Left cardiac atrium (tissue), 4 donors: ENCODE results near the gene TIMM10B. TPM values are rescaled to one million over a fixed set of nuclear protein-coding genes. Genes with fewer than 3 reads are reported as not detected.

Experiments used
- ATAC-seq, 2 donors: fragments of 200-7000 bp; cut with Tn5 transposase; one replicate each; pipeline ENCODE4 v1.9.1; 2020; ENCODE audit warnings: mild to moderate bottlenecking in 2 of 2, moderate library complexity in 2 of 2
- DNase-seq: peaks from one replicate; pipeline ENCODE4 v3.0.0-alpha.2; 2020
- intact Hi-C, 2 donors: fragments of 100-400 bp; cut with DNase I; formaldehyde crosslinking; loops; one replicate each; pipeline versions ENCODE4 v1.14.1 to v1.15.1; 2022 to 2023
- total RNA-seq, 2 donors: library from RNA; stranded (reverse); fragmentation: NEBNext Ultra II Directional; extraction: Animal tissue kit (Norgen Biotek cat#: 25700); gene quantifications; one replicate each; pipeline ENCODE4 v1.2.1, GENCODE V29; 2021
- donor health status: DM: no; HTN: yes; CAD: no.
- donor health status: DM: no; HTN: yes; CAD: no; lungs with severe emphysema.
- donor health status: DM: yes; HTN: yes; CAD: no.
- donor health status: Dilated cardiomyopathy.

The TIMM10B gene
- total RNA-seq, 2 donors from 2014 or later = 19.9 to 33.0 TPM

DNA sequence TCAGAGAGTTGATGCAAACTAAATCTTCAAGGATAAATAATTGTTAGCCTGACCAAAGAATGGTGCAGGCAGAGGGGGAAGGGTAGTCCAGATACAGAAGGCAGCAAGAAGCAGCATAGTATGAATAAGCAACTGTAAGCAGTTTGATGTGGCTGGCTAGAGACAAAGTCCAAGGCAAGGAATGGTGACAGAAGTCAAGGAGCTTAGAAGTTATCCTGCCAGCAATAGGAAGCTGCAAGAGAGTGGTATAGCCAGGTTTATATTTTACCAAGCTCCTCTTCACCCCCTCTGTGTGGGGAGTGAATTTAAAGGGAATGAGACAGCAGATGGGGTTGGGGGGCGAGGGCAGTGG is 22.2 kb upstream of the TIMM10B start:
- intact Hi-C loops = no loop called here
- ATAC-seq = no peak
- no peak for DNase-seq

DNA sequence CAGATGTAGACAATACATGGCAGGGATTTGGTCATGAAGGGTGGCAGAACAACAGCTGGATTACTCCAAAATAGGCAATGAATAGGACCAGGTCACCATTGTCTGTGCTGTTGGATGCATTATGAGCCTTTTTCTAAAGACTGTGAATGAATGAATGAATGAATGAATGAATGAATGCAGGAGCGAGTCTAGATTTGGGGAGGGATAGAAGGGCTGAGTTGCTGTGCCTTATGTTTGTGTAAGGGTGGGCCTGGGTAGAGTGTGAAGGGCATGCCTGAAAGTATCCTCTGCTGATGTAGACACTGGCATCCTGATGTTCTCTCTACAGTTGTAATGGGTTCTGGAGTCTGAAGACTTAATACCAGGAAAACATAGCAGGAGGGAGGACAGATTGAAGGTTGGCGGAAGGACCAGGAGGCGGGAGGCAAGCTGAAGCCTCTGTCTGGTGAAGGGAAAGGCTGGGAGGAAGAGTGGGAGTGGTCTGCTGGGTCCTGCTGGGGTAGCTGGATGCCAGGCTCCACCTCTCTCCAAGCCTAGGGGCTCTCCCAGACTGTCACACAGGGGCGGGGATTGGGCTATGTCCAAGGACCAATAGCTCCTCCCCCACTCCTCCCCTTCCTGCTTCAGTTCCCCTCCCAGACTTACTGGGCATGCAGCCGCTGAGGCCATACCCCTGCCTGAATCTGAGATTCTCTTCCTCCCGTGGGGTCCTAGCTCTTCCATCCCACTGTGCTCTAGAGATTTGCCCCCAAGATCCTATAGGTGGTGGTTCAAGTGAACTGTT is 12.4 kb upstream of the TIMM10B start:
- DNase-seq = peak; percentile 93
- peak; percentile 87 to 90 for ATAC-seq
- intact Hi-C loops = no loop called here

DNA sequence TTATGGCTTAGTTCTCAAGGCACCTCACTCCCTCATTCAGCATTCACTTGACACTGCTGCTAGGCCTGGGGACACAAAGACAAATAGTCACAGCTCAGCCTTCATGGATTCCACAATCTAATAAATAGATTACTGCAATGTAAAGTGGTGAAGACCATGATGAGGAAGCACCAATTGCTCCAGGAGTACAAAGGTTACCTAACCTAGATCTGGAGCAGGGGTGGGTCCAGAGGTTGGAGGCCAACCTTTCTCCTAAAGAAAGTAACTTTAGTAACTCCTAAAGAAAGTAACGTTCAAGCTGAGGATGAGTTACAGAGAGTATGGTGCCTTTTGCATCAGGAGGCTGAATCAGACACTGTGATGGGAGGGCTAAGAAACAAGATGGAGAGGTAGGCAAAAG is 11.7 kb upstream of the TIMM10B start:
- no peak for DNase-seq
- no peak for ATAC-seq
- intact Hi-C loops = no loop called here

DNA sequence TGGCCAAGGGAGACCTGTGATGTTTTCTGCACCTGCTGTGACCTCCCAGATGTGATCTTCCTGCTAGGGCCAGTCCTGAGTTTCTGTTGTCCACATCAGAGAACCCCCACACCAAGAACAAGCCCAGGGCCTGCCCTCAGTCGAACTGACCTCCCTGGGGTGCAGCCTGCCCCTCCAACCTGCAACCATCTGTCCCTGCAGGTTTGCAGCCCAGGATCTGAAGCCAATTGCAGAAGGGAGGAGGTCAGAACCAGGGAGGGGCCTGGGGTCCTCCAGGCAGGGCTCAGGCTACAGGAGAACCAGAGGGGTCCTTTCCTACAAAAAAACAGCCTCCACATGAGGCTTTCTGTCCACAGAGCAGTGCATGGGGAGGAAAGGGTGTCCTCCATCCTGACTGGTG is 8.4 kb upstream of the TIMM10B start:
- intact Hi-C loops = loop anchor here in 1 of 2 donors (10.0 kb wide), 1 partner anchor 238 kb away; the partner anchor contains the start of genes CNGA4 and FHIP1B
- ATAC-seq (no peak), DNase-seq (no peak)

DNA sequence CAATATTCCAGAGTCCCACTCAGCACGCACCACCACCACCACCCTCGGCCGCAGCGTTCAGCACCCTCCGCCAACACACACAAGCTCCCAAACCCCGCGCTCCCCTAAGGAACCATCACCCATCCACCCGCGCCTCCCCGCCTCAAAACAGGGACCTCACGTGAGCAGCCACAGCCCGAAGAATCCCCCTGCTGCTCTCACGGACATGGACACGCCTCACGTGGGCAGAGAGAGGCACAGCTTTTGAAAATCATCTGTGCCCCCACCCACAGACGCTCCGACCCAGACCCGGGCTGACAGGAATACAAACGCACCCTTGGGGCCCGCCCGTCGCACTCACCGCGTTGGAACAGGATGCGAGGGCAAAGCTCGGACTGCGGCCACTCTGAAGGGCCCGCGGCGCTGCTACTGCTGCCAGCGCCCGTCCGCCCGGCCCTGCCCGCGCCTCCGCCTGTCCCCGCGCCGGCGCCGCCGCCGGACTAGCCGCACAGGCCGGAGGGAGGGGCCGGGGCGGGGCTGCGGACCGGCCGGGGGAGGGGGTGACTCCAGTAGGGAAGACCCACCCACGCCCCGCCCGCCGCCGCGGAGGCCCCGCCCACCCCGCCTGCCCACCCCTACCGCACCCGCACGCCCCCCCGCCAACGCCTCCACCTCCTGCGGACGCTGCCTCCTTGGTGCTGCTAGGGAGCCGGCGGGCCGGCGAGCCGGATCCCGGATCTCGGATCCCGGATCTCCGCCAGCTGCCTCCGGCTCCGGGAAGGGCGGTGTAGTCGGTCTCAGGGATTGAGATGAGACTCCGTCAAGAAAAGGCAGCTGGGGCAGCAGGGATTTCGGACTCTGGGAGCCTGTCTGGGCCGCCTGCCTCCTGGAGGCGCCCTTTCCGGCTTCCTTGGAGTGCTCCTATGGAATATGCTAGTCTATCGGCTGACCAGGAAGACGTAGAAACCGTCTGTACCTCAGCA is 7.6 kb upstream of the TIMM10B start, which contains the start of gene TRIM3:
Gene TRIM3, minus strand, starts transcription at position 491 of the 962 bp plus-strand sequence. CDS start 8,246 bp downstream, outside the sequence.
- peak; percentile 95 for DNase-seq
- intact Hi-C loops = loop anchor here in 1 of 2 donors (10.0 kb wide), 1 partner anchor 239 kb away; the partner anchor contains the start of genes CNGA4 and FHIP1B
- peak; percentile 91 to 92 for ATAC-seq

DNA sequence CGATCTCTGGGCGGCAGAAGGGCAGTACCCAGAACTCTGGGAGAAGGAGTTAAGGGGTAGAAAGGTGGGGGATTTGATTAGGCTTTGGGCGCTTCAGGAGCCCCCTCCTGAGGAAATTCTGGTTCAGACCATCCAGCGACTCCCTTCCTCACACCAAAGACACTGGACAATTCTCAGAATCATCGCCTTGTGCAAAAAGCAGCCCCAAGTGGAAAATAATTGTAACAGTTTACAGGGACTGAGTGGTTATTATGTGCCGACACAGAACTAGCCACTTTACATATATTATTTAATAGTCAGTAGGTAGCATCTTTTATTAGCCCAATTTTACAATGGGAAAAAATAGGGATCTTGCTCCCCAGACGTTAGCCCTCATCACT is 6.9 kb upstream of the TIMM10B start:
- intact Hi-C loops = loop anchor here in 1 of 2 donors (10.0 kb wide), 1 partner anchor 240 kb away; the partner anchor contains the start of genes CNGA4 and FHIP1B
- DNase-seq (no peak), ATAC-seq (no peak)

DNA sequence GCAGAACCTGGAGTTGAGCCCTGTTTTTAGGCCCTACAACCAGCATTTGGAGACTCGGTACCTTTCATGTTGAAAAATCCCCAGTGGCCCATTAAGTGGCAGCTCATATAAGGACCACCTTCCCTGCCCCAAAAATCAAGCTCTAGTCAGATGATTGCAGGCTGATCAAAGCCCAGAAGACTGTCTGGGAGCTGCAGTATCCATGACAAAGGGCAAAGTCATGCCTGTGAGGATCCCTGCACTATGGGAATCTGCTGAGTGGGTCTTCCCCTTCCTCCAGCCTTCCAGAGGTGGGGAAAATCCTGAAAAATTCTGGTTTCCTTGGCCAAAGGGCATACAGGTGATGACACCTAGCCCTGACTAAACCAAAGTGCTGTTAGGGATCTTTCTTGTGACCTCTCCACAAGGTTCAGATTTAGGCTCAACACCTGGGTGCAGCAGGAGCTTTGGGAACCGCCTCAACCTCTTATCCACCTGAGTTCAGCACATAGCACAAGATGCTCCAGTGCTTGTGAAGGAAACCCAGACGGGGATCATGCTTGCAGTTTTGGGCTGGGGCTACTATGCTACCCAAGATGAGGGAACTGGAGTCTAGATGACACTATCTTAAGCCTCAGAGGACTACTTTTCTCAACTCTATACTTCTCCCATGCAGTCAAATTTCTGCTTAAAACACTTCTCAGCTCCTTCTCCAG is 6.3 kb upstream of the TIMM10B start:
- no peak for ATAC-seq
- DNase-seq = no peak
- intact Hi-C loops = loop anchor here in 1 of 2 donors (10.0 kb wide), 1 partner anchor 240 kb away; the partner anchor contains the start of genes CNGA4 and FHIP1B

DNA sequence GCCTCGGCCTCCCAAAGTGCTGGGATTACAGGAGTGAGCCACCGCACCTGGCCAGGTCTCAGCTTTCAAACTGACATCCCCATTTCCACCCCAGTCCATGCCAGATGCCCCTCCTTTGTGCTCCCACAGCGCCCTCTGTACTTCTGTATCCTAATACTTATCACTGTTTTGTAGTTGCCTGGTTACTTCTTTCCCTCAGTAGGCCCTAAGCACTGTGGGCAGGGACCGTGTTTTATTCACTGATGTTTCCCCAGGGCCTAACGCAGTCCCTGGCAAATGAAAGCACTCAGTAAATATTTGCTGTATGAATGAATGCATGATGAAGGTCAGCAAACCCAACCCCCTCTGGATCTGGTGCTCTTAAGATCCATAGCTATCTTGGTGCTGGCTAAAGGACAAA is 5.4 kb upstream of the TIMM10B start:
- DNase-seq (no peak), ATAC-seq (no peak)
- intact Hi-C loops = loop anchor here in 1 of 2 donors (10.0 kb wide), 1 partner anchor 241 kb away; the partner anchor contains the start of genes CNGA4 and FHIP1B

DNA sequence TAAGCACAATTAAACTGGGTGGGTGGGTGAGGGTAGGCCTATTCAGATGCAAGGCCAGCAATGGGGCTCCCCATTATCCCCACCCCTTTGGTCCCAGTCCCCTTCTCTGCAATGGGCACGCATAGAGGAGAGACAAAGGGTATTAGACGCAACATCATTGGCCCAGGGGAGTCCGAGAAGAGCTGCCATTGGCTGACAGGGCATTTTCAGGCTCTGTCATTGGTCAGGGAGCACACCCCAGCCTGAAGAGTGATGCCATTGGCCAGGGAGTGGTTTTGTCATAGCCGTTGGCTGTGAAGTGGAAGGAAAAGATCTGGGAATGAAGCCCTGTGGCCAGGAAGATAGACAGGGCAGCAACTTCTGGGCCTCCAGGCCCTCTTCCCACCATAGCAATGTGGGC is 4.7 kb upstream of the TIMM10B start:
- ATAC-seq (no peak), DNase-seq (no peak)
- intact Hi-C loops = loop anchor here in 1 of 2 donors (10.0 kb wide), 1 partner anchor 242 kb away; the partner anchor contains the start of genes CNGA4 and FHIP1B

DNA sequence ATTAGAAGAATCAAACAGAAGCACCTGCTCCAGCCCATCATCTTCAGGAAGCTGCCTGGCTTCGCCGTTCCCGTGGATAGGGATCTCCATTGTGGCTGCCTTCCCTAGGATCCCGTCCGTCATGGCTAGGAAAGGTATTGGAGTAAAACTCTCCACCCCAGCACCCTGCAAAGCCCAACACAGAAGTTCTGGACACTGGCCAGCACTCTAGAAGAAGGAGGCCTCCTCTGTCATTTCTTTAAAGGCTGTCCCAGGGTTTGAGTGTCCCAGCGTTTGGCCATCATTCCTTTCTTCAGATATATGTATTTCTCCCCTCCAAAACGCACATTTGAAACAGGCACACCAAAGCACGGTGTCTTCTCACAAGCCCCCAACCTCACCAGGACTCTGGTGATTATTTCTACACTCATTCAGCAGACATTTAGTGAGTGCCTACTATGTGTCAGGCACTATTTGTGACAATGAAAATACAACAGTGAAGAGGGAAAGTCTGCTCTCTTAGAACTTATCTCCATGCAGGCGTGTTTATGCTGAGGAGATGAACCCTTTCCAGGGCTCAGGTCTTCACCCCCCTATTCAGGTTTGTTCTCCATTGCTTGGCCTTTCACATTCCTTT is 894 bp upstream of the TIMM10B start:
- DNase-seq (no peak), ATAC-seq (no peak)
- intact Hi-C loops = no loop called here

DNA sequence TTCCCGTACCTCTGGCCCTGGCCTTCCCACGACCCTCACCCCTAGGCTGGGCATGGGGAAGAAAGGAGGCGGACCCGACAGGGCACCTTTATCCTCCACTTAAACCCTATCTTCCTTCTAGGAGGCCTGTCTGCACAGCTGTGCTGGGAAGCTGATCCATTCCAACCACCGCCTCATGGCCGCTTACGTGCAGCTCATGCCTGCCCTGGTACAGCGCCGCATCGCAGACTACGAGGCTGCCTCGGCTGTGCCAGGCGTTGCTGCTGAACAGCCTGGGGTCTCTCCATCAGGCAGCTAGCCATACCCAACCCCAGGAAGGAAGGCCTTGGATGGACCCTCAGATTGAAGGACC is 599 bp downstream of the TIMM10B start:
- intact Hi-C loops = no loop called here
- ATAC-seq = peak in 1 of 2 donors; percentile 7
- DNase-seq = no peak

DNA sequence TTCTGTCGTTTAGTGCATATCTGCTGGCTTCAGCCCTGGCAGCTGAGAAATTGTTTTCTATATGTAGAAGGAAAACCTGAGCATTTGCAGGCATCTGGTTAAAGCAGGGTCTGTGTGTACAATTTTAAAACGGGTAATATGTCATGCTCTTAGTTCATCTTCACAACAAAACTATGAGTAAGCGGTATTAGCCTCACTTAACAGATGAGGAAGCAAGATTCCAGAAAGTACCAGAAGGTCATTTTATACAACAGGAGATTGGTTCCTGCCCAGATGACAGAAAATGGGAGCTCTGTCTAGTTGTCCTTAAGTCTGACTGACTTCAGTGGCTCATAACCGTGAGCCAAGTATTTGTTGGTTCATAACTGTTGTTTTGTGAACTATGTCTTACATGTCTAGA is 1.1 kb downstream of the TIMM10B start:
- intact Hi-C loops = no loop called here
- ATAC-seq = no peak
- no peak for DNase-seq

DNA sequence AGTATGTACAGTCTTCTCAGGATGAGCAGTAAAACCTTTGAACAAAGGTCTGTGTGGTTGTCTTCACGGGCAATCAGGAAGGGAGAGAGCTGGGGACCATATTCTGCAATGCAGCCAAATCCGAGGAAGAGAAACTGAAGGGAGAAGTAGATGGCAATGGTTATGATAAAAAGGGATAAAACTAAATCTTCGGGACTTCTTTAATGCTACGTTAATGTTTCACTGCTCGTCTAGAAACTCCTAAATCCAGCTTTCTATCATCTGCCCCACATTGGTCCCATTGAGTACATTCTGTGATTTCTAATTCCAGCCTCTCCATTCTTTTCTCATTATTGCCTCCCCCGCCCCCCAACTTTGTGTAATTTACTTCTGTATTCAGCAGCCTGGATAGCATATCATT is 1.7 kb downstream of the TIMM10B start:
- ATAC-seq = no peak
- intact Hi-C loops = no loop called here
- no peak for DNase-seq

DNA sequence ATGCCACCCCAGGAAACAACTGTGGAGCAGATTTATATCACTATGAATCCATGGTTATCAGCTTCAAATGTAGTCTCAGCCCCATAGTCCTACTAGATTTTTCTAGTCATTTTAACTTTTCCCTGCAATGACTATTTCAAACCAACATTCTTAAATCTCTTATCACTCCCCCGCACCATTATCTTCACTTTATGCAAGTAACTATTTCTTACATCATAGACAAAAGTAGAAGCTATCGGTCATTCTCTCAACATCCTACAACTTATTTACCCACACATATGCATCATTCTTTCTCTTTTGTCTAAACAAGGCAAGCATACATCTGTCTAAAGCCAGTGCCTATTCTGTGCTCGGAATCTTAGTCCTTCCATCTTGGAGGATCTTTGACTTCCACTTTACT is 4.4 kb downstream of the TIMM10B start:
- DNase-seq = no peak
- intact Hi-C loops = no loop called here
- ATAC-seq = no peak

DNA sequence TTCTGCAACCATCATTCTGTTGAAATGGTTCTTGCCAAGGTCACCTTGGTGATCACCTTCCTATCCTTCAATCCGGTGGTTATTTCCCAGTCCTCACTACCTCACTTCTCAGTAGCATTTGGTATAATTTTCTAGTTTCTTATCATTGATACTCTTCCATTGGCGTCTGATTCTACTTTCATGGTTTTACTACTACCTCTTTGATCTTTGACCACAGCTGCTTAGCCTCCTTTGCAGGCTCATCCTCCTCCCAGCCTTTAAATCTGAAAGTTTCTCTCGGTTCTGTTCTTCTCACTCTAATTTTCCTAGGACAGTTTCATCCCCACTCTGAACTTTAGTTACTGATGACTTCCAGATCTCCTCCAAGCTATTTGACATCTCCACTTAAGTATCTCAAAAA is 5.0 kb downstream of the TIMM10B start:
- intact Hi-C loops = no loop called here
- no peak for ATAC-seq

DNA sequence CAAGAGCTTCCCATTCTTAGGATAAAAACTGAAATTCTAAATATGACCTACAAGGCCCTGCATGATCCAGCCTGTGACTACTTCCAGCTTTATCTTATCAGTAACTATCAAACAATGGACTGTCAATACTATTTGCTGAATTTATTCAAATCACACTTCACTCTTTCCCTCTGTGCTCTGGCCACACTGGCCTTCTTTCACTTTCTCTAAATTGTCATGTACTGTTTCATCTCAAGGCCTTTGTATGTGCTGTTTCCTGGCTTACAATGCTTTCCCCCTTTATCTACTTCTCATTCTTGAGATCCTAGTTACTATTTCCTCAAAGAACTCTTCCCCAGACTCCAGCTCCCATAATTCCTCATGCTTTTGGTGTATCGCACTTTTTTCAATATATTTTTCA is 5.6 kb downstream of the TIMM10B start:
- intact Hi-C loops = no loop called here
- DNase-seq (no peak), ATAC-seq (no peak)

More for the DNA sequence above, 5.0 kb downstream of the TIMM10B start:
- no peak for DNase-seq

DNA sequence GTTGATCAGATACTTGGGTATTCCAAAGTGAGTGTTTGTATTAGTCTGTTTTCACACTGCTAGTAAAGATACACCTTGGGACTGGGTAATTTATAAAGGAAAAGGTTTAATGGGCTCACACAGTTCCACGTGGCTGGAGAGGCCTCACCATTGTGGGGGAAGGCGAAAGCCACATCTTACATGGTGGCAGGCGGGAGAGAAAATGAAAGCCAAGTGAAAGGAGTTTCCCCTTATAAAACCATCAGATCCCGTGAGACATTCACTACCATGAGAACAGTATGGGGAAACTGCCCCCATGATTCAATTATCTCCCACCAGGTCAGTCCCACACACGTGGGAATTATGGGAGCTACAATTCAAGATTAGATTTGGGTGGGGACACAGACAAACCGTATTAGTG is 7.0 kb downstream of the TIMM10B start:
- intact Hi-C loops = no loop called here
- no peak for DNase-seq
- ATAC-seq = no peak

DNA sequence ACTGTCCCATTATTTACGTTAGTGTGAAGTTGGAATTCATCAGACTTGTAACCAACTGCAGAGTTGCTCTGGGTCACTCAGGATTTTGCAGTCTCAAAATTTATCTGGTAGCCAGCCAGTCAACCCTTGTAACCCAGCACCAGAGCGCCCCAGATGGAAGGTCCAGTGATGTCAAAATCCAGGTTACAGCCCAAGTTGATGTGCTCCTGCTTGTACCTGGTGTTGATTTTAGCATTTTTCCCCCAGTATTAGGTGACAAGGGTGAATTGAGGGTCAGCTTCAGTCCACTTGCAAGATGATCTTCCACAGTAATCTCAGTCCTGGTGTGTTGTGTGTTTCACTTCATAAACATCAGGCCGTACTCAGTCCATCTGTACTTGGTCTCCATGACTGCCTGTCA is 7.5 kb downstream of the TIMM10B start:
- intact Hi-C loops = no loop called here
- ATAC-seq (no peak), DNase-seq (no peak)

DNA sequence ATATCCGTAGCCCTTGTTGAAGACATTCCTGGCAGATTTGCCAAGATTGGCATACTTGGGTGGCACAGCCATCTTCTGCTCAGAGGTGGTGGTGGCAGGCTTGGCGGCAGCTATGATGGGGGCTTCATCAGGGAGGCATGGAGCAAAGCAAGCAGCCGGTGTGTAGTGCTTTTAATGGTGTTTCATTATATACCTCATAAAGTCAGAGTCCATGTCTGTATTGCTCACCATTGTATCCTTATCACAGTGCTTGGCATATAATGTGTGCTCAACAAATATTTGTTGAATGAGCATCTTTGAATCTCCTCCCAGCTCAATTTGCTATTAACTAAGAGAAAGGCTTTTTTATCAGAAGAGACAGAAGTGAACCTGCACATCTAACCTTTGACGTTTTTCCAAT is 8.0 kb downstream of the TIMM10B start:
- DNase-seq (no peak), ATAC-seq (no peak)
- intact Hi-C loops = no loop called here
